ENCODE measurements around the gene QSOX1.
A peak's percentile ranks its signal among the peaks of the same experiment; 100 is the strongest.
"Not testable (repeated sequence)": the region's sequence is repeated elsewhere in the genome, so short reads cannot be mapped to it uniquely, and the experiment has no call there.

The QSOX1 gene, protein sequence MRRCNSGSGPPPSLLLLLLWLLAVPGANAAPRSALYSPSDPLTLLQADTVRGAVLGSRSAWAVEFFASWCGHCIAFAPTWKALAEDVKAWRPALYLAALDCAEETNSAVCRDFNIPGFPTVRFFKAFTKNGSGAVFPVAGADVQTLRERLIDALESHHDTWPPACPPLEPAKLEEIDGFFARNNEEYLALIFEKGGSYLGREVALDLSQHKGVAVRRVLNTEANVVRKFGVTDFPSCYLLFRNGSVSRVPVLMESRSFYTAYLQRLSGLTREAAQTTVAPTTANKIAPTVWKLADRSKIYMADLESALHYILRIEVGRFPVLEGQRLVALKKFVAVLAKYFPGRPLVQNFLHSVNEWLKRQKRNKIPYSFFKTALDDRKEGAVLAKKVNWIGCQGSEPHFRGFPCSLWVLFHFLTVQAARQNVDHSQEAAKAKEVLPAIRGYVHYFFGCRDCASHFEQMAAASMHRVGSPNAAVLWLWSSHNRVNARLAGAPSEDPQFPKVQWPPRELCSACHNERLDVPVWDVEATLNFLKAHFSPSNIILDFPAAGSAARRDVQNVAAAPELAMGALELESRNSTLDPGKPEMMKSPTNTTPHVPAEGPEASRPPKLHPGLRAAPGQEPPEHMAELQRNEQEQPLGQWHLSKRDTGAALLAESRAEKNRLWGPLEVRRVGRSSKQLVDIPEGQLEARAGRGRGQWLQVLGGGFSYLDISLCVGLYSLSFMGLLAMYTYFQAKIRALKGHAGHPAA

DNA sequence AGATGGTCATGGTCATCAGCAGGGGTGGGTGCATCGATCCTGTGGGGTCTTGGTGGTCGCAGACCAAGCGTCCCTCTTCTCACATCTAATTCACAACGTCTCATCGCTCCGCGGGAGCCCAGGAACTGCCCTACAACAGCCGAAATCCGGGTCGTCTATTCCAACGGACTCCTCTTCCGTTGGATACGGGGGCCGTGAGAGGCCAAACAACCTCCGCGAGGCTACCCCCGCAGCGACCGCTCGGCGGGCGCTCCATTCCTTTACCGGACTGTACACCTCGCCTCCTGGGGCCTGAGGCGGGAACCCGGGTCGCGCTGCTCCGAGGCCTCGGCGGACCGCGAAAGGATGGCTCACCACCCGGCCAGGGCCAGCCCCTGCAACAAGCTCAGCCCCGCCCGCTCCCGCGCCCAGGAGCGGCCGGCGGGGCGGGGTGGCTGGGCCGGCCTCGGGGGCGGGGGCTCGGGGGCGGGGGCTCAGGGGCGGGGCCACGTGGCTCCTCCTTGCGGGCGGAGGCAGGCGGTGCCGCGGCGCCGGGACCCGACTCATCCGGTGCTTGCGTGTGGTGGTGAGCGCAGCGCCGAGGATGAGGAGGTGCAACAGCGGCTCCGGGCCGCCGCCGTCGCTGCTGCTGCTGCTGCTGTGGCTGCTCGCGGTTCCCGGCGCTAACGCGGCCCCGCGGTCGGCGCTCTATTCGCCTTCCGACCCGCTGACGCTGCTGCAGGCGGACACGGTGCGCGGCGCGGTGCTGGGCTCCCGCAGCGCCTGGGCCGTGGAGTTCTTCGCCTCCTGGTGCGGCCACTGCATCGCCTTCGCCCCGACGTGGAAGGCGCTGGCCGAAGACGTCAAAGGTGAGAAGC lies at the start of gene QSOX1:
Gene QSOX1, plus strand, starts transcription at position 545 of the 857 bp plus-strand sequence. Its CDS starts 39 bp downstream, at position 584.
- peak; percentile 94 for DNase-seq (ENCODE audit: low read depth, low spot score)

GRCh38 chr1:180112091-180112490 lies 42.6 kb upstream of the QSOX1 start:
- DNase-seq (ENCODE audit: low read depth, low spot score) = no peak

- DNase-seq (ENCODE audit: low read depth, low spot score) = no peak
Observed at GRCh38 chr1:180112984-180113647, 41.6 kb upstream of the QSOX1 start.

DNA sequence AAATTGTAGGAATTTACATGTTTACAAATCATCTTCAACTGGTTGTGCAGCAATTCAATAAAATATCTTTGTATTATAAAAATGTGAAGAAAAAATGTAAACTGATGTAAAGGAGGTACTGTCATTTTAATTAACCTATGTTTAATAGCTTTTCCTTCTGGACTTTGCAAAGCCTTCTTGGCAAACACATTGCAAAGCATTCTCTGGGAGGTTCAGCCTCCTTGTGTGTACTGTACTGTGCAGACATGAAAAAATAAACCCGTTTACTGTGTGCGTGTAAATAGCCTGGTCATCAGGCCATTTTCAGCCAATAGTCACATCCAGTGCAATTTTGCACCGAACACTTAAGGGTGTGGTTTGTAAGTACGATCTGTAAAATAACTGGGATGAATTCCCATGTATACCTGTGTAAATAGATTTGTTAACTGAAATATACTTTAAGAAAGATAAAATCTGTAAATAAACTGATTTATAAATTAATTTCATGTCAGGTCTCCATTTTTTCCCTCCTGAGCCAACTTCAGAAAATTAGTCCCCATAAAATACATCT lies 40.2 kb upstream of the QSOX1 start:
- no peak for DNase-seq (ENCODE audit: low read depth, low spot score)

- DNase-seq (ENCODE audit: low read depth, low spot score) = no peak
Observed at GRCh38 chr1:180116964-180117763, 37.5 kb upstream of the QSOX1 start.

DNA sequence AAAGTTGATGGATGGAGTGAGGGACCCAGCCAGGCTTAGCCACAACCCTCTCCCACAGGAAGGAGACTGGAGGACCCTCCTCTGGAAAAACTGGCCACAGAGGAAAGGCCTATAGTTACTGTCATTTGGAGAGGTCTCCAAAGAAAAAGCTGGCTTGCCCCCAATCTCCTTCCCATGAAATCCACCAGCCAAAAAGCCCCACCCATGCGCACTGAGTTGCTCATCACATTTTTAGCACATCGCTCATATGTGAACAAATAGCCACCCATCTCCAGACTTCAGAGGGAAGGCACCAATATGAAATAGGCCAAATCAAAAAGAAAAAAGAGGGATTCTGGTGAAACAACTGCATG lies 36.9 kb upstream of the QSOX1 start:
- peak; percentile 20 for DNase-seq (ENCODE audit: low read depth, low spot score)

- no peak for DNase-seq (ENCODE audit: low read depth, low spot score)
Observed at GRCh38 chr1:180119837-180120236, 34.8 kb upstream of the QSOX1 start.

DNA sequence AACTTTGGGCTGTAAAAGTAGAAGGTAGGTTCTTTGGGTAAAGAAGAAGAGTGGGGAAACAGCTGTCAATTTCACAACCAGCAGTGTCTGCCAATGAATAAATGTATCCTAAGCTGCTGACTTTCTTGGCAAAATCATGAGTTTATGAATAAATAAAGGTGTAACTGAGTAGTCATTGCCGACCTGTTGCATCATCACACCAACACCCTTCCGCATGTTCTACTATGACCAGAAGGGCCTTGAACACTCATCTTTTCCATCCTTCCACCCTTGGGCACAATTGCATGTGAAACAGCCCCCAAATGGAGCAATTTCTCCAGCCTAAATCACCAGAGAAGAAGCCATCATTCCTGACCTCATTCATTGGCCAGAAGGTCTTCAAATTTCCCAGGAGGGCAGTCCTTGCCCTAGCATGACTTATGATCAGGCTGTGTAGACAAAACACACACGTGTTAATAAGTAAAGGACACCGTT lies 31.2 kb upstream of the QSOX1 start:
- no peak for DNase-seq (ENCODE audit: low read depth, low spot score)

DNA sequence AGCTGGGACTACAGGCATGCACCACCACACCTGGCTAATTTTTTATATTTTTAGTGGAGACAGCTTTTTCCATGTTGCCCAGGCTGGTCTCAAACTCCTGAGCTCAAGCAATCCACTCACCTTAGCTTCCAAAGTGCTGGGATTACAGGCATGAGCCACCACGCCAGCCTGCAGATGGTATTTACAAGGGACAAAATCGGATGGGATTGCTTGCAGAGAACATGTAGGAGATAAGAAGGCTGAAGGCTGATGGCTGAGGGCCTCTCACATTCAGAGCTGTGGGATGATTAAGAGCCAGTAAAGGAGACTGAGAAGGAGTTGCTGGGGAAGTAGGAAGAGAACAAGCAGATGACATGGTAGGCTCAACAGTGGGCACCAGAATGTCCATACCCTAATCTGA lies 24.0 kb upstream of the QSOX1 start:
- DNase-seq (ENCODE audit: low read depth, low spot score) = no peak

DNA sequence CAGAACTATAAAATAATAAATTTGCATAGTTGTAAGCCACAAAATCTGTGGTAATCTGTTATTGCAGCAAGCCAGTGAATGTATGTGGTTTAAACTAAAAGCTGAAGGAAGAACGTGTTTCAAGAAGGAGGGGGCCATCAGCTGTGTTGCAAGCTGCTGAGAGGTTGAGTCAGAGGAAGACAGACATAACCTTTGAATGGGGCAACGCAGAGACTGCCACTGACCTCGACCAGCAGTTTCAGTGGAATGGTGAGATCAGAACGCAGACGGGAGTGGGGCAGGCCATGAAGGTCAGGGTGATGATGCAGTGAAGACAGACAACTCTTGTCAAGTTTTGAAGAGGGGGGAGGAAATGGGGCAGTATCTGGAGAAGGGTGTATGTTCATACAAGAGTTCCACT lies 23.2 kb upstream of the QSOX1 start:
- peak; percentile 32 for DNase-seq (ENCODE audit: low read depth, low spot score)

DNA sequence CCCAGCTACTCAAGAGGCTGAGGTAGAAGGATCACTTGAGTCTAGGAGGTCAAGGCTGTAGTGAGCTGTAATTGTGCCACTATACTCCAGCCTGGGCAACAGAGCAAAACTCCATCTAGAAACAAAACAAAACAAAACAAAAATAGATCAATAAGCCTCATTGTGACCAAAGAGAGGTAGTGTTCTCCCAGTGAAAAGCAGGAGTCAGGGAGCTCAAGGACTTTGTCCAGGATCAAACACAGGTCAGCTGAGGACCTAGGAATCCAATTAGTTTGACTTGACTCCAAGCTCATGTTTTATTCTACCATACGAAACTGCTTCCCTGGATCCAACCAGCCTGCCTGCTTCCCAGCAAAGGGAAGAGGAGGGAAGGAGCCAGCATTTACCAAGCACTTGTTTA lies 21.5 kb upstream of the QSOX1 start:
- DNase-seq (ENCODE audit: low read depth, low spot score) = no peak

DNA sequence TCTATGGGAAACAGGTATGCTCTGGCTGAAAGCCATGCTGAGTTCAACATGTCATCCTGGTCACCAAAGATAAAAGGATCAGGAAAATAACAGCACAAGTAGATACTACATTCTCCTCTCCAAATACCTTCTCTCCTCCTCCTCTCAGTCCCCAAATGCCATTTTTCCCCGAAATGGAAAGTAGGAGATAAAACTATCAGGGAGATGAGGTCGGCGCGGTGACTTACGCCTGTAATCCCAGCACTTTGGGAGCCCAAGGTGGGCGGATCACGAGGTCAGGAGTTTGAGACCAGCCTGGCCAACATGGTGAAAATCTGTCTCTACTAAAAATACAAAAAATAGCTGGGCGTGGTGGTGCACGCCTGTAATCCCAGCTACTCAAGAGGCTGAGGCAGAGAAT lies 21.0 kb upstream of the QSOX1 start:
- not testable (repeated sequence) for DNase-seq (ENCODE audit: low read depth, low spot score)

DNA sequence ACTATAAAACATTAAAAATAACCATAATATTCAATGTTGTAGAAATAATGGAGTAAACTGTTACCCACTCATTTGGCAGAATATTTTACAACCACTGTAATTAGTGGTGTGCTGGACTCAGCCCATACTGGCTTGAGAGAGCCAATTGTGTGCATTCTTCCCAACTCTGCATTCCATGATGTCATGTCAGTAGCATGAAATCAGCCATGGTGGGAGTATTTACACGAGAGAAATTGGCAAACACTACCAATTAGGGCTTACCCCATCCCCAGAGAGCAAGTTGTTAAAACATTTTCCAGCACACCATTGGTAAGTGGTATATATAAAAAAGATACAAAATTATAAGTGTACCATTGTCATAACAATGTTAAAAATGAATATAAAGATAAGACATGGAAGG lies 19.1 kb upstream of the QSOX1 start:
- DNase-seq (ENCODE audit: low read depth, low spot score) = no peak

DNA sequence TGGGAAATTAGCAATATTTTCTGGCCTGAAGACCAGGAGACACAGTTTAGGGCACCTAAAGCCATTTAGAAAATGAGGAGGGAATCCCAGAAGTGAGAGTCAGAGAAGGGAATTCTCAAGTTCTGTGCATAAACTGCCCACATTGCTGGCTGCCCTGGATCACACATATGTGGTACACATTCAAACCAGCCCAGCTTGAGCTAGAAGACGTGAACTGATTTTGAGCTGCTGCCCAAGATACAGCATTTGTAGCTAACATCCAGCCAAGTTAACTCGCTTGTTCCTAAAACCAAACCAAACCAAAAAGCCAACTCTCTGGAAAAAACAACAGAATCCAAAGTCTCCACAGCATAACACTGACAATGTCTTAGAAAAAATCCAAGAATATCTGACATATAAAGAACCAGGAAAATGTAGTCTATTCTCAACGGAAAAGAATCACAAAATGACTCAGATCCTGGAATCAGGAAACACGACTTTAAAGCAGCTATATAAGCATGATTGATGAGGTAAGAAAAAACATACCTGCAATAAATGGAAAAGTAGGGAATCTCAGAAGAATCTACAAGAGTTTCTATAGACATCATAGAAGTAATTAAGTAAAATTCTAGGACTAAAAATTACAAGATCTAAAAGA lies 18.2 kb upstream of the QSOX1 start:
- DNase-seq (ENCODE audit: low read depth, low spot score) = no peak

DNA sequence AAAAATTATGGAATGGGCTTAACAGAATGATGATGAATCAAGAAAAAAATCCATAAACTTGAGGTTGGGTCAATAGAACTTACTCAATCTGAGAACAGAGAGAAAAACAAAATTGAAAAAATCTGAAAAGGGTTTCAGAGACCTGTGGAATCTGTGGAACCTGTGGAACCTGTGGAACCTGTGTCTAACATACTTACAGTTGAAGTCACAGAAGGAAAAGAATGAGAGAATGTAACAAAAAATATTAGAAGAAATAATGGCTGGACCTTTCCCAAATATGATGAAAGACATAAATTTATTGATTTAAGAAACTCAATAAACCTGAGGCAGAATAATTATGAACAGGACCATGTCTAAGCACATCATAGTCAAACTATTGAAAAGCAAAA lies 17.7 kb upstream of the QSOX1 start:
- no peak for DNase-seq (ENCODE audit: low read depth, low spot score)

DNA sequence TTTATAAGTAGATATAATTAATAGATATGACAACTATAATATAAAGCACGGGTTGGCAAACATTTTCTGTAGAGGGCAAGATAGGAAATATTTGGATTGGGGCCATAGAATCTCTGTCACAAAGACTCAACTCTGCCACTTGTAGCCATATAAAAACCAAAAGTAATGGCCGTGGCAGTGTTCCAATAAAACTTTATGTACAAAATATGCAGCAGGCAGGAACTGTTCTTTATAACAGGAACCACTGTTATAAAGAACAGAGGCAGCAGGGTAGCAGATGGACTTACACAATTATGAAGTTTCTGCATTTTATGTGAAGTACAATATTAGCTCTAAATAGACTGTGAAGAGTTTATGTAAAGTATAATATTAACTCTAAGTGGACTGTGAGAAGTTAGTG lies 16.9 kb upstream of the QSOX1 start:
- DNase-seq (ENCODE audit: low read depth, low spot score) = no peak

DNA sequence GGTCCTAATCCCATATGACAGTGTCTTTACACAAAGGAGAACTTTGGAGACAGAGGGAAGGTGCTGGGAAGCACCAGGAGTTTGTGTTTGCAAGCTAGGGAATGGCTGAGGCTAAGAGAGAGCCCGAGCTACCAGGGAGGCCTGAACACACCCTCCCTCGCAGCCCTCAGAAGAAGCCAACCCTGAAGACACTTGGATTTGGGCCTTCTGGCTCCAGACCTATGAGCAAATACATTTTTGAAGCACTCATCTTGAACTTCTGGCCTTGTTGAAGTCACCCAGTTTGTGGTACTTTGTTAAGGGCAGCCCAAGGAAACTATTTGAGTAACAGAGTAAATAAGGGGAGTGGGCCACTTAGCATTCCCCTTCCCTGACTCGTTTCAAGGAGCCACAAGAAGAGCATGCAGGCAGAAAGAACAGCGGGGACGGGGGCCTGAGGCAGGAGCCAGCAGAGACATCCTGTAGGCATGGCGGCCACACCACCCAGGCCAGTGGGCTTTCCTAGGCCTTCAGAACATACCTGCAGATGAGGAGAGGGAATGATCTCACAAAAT lies 13.2 kb upstream of the QSOX1 start:
- no peak for DNase-seq (ENCODE audit: low read depth, low spot score)

- DNase-seq (ENCODE audit: low read depth, low spot score) = no peak
Observed at GRCh38 chr1:180143359-180143758, 11.3 kb upstream of the QSOX1 start.

GRCh38 chr1:180144659-180145357 lies 9.9 kb upstream of the QSOX1 start:
- DNase-seq (ENCODE audit: low read depth, low spot score) = no peak

Measured in astrocyte of the hippocampus (primary cell).